ENCODE data around the gene EMILIN2. TPM values are rescaled to one million over a fixed set of nuclear protein-coding genes. Genes with fewer than 3 reads are reported as not detected.
"Not testable (repeated sequence)": the region's sequence is repeated elsewhere in the genome, so short reads cannot be mapped to it uniquely, and the experiment has no call there.

The EMILIN2 gene
- total and polyA plus RNA-seq, 2 donors from 2014 or later = 4.3 to 24.0 TPM

DNA sequence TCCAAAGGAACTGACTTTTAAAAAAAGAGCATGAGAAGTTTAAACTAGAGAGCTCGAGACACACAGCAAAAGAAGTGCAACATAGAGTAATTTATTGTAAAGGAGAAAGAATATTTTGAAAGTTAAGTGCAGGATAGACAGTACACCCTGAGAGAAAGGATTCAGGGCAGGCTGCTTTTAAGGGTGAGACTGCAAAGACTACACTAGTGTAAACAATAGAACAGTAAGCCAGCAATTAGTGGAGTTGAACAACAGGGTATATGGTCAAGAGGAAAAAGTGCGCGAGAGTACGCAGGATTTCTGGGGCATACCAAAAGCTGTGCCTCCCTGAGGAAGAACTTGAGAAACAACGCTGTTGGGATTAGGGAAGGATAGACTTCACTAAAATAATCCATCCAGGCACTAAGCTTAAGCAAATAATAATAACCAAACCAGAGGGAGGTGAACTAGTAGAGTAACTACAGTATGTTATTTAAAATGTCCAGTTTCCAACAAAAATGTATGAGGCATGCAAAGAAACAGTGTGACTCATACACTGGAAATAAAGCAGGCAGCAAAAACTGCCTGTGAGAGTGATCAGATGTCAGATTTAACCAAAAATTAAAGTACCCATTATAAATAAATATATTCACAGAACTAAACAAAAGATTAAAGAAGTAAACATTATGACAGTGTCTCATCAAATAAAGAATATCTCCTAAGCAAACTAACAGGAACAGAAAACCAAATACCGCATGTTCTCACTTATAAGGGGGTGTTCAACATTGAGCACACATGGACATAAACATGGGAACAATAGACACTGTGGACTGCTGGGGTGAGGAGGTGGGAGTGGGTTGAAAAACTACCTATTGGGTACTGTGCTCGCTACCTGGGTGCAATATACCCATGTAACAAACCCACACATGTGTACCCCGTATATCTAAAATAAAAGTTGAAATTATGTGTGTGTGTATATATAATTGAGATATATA is 40.5 kb upstream of the EMILIN2 start:
- H3K9ac ChIP-seq (ENCODE audit: low read length in 3 of 3) = no peak overlapping the region
- H3K4me1 ChIP-seq (ENCODE audit: control insufficient read depth in 2 of 3, insufficient read depth in 2 of 3, low read depth in 1 of 3, low read length in 3 of 3) = no peaks in the 10 kb centered on the region
- no peak overlapping the region for H3K27ac ChIP-seq (ENCODE audit: low read depth in 2 of 2, low read length in 2 of 2)
- H3K36me3 ChIP-seq (ENCODE audit: control insufficient read depth in 2 of 3, insufficient read depth in 3 of 3, low read length in 3 of 3) = peaks cover 0 to 9% (median 5%) of the 10 kb centered on the region in 3 donors
- TF ChIP-seq, protein P1, sequence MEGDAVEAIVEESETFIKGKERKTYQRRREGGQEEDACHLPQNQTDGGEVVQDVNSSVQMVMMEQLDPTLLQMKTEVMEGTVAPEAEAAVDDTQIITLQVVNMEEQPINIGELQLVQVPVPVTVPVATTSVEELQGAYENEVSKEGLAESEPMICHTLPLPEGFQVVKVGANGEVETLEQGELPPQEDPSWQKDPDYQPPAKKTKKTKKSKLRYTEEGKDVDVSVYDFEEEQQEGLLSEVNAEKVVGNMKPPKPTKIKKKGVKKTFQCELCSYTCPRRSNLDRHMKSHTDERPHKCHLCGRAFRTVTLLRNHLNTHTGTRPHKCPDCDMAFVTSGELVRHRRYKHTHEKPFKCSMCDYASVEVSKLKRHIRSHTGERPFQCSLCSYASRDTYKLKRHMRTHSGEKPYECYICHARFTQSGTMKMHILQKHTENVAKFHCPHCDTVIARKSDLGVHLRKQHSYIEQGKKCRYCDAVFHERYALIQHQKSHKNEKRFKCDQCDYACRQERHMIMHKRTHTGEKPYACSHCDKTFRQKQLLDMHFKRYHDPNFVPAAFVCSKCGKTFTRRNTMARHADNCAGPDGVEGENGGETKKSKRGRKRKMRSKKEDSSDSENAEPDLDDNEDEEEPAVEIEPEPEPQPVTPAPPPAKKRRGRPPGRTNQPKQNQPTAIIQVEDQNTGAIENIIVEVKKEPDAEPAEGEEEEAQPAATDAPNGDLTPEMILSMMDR (IDR thresholded peaks at IDR 0.05; ENCODE audit: borderline replicate concordance, extremely low read depth, insufficient read depth) = no peak
- peaks cover 0 to 11% (median 2%) of the 10 kb centered on the region in 3 donors for H3K9me3 ChIP-seq (ENCODE audit: control insufficient read depth in 2 of 3, insufficient read depth in 1 of 3, low read length in 3 of 3)
- intact Hi-C loops (cut with DNase I) = no loop called here
- H3K27me3 ChIP-seq (ENCODE audit: control insufficient read depth, insufficient read depth, low read length) = no peaks in the 10 kb centered on the region
- DNase-seq (no peak), FAIRE-seq (no peak)
- no peak overlapping the region for H3K4me3 ChIP-seq (ENCODE audit: low read length in 3 of 3)

DNA sequence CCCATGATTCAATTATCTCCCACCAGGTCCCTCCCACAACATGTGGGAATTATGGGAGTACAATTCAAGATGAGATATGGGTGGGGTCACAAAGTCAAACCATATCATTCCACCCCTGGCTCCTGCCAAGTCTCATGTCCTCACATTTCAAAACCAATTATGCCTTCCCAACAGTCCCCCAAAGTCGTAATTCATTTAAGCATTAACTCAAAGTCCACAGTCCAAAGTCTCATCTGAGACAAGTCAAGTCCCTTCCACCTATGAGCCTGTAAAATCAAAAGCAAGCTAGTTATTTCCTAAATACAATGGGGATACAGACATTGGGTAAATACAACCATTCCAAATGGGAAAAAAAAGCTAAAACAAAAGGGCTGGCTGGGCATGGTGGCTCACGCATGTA is 38.2 kb upstream of the EMILIN2 start:
- FAIRE-seq; H3K4me3 ChIP-seq (ENCODE audit: low read length in 3 of 3); intact Hi-C loops (cut with DNase I); H3K27me3 ChIP-seq (ENCODE audit: control insufficient read depth, insufficient read depth, low read length); H3K36me3 ChIP-seq (ENCODE audit: control insufficient read depth in 2 of 3, insufficient read depth in 3 of 3, low read length in 3 of 3); H3K4me1 ChIP-seq (ENCODE audit: control insufficient read depth in 2 of 3, insufficient read depth in 2 of 3, low read depth in 1 of 3, low read length in 3 of 3); H3K27ac ChIP-seq (ENCODE audit: low read depth in 2 of 2, low read length in 2 of 2); H3K9ac ChIP-seq (ENCODE audit: low read length in 3 of 3): not testable (repeated sequence)
- peak in 1 of 5 donors; percentile 8 for DNase-seq
- H3K9me3 ChIP-seq (ENCODE audit: control insufficient read depth in 2 of 3, insufficient read depth in 1 of 3, low read length in 3 of 3) = peaks cover 0 to 19% (median 5%) of the 10 kb centered on the region in 3 donors

DNA sequence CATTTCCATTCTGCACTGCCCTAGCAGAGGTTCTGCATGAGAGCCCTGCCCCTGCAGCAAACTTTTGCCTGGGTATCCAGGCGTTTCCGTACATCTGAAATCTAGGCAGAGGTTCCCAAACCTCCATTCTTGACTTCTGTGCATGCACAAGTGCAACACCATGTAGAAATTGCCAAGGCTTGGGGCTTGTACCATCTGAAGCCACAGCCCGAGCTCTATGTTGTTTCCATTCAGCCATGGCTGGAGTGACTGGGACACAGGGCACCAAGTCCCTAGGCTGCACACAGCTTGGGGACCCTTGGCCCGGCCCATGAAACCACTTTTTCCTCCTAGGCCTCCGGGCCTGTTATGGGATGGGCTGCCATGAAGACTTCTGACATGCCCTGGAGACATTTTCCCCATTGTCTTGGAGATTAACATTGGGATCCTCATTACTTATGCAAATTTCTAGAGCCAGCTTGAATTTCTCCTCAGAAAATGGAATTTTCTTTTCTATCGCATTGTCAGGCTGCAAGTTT is 37.1 kb upstream of the EMILIN2 start:
- FAIRE-seq; H3K4me3 ChIP-seq (ENCODE audit: low read length in 3 of 3); intact Hi-C loops (cut with DNase I): not testable (repeated sequence)

DNA sequence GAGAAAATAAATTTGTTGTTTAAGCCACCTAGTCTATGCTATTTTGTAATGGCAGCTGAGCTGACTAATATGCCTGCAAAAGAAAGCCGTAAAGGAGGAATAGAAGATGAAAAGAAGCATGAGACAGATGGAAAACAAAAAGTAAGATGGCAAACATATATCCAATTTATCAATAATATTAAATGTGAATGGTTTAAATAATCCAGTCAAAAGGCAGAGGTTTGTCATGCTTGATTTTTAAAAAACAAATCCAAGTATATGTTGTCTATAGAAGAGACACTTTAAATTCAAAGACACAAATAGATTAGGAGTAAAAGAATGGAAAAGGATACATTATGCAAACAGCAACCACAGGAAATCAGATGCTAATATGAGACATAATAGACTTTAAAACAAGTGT is 35.4 kb upstream of the EMILIN2 start:
- DNase-seq = no peak
- Histone ChIP-seq H3K36me3 (ENCODE audit: control insufficient read depth in 2 of 3, insufficient read depth in 3 of 3, low read length in 3 of 3) (no peaks in the 10 kb centered on the region), H3K4me3 (ENCODE audit: low read length in 3 of 3) (no peak overlapping the region), H3K9me3 (ENCODE audit: control insufficient read depth in 2 of 3, insufficient read depth in 1 of 3, low read length in 3 of 3) (peaks cover 0 to 24% (median 5%) of the 10 kb centered on the region in 3 donors), H3K27ac (ENCODE audit: low read depth in 2 of 2, low read length in 2 of 2) (no peak overlapping the region), H3K4me1 (ENCODE audit: control insufficient read depth in 2 of 3, insufficient read depth in 2 of 3, low read depth in 1 of 3, low read length in 3 of 3) (no peaks in the 10 kb centered on the region), H3K27me3 (ENCODE audit: control insufficient read depth, insufficient read depth, low read length) (no peaks in the 10 kb centered on the region), H3K9ac (ENCODE audit: low read length in 3 of 3) (no peak overlapping the region)
- intact Hi-C loops (cut with DNase I) = no loop called here
- TF ChIP-seq, protein P1 (IDR thresholded peaks at IDR 0.05; ENCODE audit: borderline replicate concordance, extremely low read depth, insufficient read depth) = no peak
- no peak for FAIRE-seq

More for the DNA sequence above, 37.1 kb upstream of the EMILIN2 start:
- H3K4me1 ChIP-seq (ENCODE audit: control insufficient read depth in 2 of 3, insufficient read depth in 2 of 3, low read depth in 1 of 3, low read length in 3 of 3); H3K27me3 ChIP-seq (ENCODE audit: control insufficient read depth, insufficient read depth, low read length); H3K36me3 ChIP-seq (ENCODE audit: control insufficient read depth in 2 of 3, insufficient read depth in 3 of 3, low read length in 3 of 3); H3K27ac ChIP-seq (ENCODE audit: low read depth in 2 of 2, low read length in 2 of 2); H3K9ac ChIP-seq (ENCODE audit: low read length in 3 of 3); DNase-seq: not testable (repeated sequence)
- peaks cover 0 to 24% (median 5%) of the 10 kb centered on the region in 3 donors for H3K9me3 ChIP-seq (ENCODE audit: control insufficient read depth in 2 of 3, insufficient read depth in 1 of 3, low read length in 3 of 3)
